ENCODE results near the gene FAM171A2.
"Not testable (repeated sequence)": the region's sequence is repeated elsewhere in the genome, so short reads cannot be mapped to it uniquely, and the experiment has no call there.

Gene FAM171A2

DNA sequence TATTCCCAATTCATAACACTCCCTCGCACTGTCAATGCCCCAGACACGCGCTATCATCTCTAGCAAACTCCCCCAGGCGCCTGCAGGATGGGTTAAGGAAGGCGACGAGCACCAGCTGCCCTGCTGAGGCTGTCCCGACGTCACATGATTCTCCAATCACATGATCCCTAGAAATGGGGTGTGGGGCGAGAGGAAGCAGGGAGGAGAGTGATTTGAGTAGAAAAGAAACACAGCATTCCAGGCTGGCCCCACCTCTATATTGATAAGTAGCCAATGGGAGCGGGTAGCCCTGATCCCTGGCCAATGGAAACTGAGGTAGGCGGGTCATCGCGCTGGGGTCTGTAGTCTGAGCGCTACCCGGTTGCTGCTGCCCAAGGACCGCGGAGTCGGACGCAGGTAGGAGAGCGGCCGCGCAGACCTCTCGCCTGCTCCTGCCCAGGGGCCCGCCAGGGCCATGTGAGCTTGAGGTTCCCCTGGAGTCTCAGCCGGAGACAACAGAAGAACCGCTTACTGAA, 18.7 kb downstream of the FAM171A2 start, which contains the start of gene GRN:
TSS of gene GRN (plus strand) at position 364 of the 515 bp plus-strand sequence. CDS start 3,863 bp downstream, outside the sequence.
- peak; percentile 69 for DNase-seq (ENCODE audit: low read depth)

DNA sequence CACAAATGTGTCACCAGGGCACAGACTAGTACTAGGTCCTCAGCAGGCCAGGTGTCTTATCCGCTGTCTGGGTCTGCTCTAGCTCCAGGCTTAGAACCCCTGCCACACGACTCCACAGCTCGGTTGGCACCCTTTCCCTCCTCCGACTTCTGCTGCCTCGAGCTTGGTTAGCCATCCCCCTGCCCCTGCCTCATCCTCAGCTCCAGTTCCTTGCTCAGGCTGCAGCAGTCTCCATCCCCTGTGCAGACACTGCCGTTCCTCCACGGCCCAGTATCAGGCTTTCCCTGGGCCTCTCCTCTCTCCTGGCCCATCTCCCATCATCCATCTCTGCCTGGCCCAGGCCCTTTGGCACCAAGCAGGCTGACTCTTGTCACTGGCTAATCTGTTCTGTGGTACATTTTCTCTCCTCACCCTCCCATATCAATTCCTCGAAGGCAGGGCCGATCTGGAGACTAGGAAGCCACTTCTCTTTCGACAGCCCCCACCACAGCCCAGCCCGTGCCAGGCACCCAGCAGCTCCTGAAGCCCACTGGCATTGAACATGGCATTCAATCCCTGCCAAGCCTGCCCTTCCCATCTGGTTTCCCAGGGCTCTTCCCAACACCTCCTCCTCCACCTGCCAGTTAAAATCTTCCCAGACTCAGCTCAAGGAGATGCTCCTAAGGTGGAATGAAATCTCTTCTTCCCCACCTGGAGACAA, 20.0 kb downstream of the FAM171A2 start:
- DNase-seq (ENCODE audit: low read depth): no peak

DNA sequence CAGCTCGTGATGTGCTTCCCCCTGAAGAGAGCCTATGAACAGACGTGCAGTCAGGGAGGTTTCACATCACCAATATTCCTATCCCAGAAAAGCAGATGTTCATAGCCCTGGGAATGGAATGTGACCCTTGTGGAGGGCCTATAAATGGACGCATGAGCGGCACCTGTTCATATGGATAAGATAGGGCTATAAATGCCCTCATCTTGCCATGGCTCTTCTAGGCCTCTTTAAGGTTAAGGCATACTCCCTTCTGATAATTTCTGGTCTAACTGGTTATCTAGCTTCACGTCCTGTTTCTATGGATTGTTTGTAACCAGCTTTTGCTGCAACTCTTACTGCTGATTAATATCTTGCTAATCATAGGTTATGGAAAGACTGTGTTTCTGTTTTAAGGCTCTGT, 23.1 kb downstream of the FAM171A2 start:
- not testable (repeated sequence) for DNase-seq (ENCODE audit: low read depth)

DNA sequence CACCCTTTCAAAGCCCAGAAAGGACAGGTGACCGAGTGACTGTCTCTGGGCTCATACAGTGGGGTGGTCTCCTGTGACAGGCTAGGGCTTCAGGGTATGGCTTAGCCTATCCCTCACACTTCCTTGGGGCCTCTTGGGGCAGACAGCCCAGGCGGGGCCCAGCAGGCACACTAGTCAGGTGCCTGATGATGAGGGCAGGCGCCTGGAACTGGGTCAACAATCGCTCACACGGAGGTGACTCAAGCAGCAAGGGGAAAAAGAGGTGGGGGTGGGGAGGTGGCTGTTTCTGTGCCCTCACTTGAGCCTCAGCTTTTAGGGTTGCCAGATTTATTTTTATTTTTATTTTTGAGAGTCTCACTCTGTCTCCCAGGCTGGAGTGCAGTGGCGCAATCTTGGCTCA, 25.0 kb downstream of the FAM171A2 start:
- no peak for DNase-seq (ENCODE audit: low read depth)

DNA sequence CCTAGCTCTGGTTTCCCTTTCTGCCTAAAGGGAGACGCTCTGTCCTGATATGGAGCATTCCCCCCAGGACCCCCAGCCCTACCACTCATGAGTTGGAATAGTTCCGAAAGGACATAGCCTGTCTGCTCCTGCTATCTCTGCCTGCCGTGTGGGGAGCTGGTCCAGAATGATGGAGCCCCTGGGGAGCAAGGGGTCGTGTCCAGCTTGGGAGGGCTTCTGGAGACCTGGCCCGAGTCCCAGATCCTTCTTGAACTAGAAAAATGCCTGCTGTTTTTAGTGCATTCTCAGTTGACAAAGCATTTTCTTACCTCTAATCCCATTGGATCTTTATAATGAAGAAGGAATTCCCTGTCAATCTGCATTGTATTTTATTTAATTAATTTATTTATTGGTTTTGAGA, 27.7 kb downstream of the FAM171A2 start:
- no peak for DNase-seq (ENCODE audit: low read depth)

DNA sequence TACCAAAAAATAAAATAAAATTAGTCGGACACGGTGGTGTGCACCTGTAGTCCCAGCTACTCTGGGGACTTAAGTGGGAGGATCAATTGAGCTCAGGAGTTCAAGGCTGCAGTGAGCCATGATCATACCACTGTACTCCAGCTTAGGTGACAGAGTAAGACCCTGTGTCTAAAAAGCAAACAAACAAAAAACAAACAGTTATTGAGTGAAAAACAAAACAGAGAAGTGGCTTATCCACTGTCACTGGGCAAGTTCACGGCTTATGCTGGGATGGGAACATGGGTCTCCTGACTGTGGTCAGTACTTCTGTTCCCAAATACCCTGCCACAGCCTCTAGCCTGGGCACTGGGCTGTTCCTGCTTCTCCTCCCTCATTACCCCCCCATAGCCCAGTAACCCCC, 28.1 kb downstream of the FAM171A2 start:
- DNase-seq (ENCODE audit: low read depth): no peak

DNA sequence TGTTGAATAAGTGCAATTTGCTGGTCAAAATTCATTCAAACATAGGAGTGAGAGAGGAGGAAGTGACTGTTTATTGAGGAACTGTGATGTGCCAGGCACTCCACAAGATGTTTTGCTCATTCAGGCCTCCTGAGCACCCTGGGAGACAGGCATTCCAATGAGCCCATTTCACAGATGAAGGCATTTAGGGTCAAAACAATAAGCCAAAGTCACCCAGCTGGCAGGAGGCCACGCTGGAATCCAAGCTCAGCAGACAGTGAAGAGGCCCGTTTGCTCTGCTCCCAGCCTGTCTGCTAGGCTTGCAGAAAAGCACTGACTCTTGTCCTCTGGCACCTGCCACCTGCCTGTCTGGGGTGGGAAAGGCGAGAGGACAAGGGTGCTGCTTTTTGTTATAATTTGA, 28.9 kb downstream of the FAM171A2 start:
- DNase-seq (ENCODE audit: low read depth): no peak

DNA sequence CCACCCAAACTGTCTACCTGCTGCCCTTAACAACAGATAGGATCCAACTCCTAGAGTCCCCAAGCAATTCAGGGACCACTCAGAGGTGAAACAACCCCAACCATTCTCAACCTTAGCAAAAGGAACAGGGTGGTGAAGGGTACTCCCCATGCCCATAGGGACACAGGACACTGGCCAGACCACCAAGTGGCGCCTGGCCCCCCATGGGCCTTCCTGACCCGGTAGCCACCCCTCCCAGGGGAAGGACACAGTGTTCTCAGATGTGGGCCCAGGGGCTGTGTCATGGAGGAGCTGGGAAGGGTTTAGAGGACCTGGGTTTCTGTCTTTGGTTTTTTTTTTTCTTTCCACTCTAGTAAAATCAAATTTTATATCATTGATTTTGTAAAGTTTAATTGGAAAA, 29.3 kb downstream of the FAM171A2 start:
- no peak for DNase-seq (ENCODE audit: low read depth)

DNA sequence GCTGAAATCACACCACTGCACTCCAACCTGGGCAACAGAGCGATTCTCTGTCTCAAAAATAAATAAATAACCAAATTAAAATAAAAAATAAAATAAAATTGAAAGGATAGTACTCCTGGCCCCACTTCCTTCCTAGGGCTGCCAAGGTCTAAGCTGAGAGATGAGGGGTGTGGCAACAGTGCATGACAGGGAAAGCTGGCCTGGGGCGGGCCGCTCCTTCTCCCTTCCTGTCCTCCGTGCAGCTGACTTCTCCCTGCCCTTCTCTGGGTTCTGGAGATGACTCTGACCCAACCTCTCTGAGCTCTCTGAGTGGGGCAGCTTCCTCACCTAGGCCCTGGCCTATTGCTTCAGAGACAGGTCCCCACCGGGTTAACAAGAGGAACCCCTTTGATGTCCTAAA, 30.3 kb downstream of the FAM171A2 start:
- no peak for DNase-seq (ENCODE audit: low read depth)

DNA sequence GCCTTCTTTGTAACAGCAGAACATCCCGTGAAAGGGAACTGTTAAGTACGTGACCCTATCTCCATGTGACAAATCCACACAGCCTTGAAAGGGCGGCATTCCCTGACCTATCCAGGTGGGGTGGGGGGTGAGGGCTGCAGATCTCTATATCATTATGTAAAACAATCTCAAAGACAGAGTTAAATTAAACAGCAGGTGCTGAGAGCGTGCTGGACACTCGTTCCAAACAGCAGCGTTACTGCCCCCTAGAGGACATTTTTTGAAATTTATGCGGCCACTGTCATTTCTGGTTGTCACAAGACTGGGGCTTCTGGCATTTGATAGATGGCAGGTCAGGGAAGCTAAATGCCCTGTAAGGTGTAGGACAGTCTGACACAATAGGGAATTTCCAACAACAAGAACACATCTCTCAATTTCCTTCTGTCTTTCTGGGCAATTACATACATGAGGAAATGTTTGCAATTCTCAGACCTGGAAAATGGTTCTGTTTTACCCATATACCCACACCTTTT, 32.3 kb downstream of the FAM171A2 start:
- DNase-seq (ENCODE audit: low read depth): peak; percentile 42

DNA sequence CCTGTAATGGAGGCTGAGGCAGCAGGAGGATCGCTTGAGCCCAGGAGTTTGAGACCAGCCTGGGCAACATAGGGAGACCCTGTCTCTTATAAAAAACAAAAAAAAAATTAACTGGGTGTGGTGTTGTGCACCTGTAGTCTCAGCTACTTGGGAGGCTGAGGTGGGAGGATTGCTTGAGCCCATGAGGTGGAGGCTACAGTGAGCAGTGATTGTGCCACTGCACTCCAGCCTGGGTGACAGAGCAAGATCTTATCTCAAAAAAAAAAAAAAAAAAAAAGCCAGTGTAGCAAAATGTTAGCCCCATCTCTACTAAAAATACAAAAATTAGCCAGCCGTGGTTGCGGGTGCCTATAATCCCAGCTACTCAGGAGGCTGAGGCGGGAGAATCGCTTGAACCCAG, 33.4 kb downstream of the FAM171A2 start:
- not testable (repeated sequence) for DNase-seq (ENCODE audit: low read depth)

DNA sequence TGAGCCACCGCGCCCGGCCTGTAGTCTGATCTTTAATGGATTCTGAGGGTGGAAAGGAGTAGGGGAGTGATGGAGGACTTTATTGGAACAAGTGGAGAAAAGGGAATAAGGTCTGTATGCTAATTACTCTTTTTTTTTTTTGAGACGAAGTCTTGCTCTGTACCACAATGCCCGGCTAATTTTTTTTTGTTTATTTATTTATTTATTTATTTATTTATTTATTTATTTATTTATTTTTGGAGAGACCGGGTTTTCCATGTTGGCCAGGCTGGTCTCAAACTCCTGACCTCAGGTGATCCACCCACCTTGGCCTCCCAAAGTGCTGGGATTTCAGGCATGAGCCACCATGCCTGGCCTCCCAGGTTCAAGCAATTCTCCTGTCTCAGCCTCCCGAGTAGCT, 34.1 kb downstream of the FAM171A2 start:
- DNase-seq (ENCODE audit: low read depth): not testable (repeated sequence)

DNA sequence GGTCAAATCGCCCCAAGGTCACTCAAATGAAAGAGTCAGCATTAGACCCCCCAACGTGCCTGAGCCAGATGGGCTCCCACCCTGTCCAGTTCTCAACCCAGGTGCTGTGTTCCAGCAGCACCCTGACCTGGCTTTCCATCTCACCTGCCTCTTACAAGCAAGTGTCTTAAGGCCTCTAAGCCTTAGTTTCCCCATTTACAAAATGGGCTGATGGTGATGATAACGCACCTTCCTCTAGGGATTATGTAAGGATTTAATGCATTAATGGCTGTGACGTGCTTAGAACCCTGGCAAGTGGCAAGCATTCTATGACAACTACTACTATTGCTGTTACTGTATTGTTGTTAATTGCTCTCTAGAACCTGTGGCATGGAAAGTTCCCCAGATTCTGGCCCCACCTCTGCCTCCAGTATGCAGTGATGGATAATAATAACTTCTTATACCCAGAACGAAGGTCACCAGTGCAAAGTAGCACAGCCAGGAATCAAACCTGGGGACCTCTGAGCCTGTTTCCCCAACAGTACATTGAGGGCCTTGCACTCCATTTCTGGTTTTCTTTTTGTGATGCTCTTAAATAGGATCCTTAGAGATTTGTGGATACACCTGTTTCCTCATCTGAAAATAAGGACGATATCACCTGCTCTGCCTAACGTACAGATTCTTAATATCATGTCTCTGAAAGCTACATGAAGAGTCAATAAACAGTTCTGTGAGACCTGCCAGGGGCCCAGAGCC, 35.8 kb downstream of the FAM171A2 start:
- DNase-seq (ENCODE audit: low read depth): no peak

DNA sequence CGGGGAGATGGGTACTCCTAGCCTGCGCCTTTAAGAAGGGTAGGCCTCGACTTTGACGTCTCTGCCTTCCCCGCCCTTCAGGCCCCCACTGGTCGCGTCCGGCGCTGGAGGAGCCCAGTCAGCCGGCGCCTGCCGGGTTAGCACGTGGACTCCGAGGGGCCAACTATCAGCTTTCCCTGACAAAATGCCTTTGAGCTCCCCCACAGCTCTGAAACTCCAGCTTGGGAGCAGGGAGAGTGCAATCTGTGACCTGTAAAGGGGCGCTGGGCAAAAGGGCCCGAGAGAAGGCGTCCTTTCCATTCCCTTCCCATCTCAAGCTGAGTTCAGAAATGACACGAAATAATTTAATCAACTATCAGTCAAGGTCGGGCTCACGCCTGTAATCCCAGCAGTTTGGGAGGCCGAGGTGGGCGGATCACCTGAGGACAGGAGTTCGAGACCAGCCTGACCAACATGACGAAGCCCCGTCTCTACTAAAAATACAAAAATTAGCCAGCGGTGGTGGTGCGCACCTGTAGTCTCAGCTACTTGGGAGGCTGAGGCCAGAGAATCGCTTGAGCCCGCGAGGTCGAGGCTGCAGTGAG, 36.7 kb downstream of the FAM171A2 start:
- peak; percentile 92 for DNase-seq (ENCODE audit: low read depth)

DNA sequence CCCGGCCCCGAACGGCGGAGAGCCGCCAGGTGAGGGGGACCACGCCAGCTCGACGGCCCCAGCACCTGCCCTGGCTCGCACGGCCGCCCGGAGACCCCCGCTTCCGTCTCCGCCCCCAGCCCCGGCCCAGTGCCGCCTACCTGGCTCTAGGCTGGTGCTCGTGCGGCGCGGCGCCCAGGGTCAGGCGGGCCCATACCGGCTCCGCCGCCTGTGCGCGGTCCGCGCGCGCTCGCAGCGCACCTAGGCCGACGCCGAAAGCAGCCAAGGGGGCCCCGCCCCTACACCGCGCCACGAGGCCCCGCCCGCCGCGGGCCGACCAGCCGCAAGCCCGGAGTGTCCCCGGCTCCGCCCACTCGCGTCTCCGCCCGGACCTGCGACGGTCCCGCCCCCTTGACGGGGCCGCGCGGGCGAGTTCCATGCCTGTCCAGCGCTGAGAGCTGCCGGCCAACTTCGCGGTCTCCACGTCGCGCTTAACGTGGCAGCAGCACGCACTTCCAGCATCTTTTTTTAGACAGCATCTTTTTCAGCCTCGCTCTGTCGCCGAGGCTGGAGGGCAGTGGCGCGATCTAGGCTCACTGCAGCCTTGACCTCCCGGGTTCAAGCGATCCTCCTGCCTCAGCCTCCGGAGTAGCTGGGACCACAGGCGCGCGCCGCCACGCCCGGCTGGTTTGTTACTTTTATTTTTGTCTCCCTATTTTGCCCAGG, 38.9 kb downstream of the FAM171A2 start, which contains the start of gene SLC25A39:
TSS of gene SLC25A39 (minus strand) at position 253 of the 705 bp plus-strand sequence. CDS start 1,261 bp downstream, outside the sequence.
- DNase-seq (ENCODE audit: low read depth): peak; percentile 97

DNA sequence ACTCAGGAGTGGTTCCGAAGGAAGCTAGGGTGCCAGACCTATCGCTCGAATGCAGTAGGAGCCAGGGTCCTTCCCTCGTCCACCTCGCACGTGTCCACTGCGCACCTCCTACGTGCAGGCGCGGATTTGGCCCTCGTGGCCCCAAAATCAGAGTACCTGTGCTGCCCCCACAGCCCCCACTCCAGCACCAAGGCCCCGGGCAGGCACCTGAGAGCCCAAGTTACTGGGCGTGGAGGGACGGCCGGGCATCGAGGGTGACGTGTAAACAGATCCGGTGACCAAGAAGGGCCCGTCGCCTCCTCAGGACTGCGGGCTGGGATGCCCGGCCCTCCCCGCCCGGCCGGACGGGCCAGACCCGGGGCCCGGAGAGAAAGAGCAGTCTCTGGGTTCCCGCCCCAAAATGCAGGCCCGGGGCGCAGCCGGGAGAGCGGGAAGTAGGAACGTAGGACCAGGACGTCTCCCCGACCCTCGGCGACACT, 39.5 kb downstream of the FAM171A2 start:
- DNase-seq (ENCODE audit: low read depth): no peak

DNA sequence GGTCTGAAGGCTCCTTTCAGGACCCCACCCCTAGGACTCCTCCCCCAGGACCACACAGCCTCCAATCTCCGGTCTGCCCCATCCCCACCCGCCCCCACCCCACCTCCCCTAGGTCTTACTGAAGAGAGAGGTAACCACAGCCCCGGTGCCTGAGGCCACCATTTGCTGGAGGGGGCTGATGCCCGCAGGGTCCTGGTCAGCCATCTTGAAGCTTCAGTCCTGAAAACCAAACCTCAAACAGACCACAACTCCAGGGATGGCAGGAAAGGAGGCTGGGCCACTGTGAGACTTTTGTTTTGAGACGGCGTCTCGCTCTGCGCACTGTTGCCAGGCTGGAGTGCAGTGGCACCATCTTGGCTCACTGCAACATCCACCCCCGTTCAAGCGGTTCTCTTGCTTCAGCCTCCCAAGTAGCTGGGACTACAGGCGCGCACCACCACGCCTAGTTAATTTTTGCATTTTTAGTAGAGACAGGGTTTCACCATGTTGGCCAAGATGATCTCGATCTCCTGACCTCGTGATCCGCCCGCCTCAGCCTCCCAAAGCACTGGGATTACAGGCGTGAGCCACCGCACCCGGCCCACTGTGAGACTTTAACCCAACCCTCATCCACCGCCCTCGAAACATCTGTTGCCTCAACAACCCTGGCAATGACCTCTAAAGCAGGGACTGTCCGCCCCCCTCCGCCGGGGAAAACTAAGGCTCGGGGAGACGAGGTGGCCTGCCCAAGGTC, 40.1 kb downstream of the FAM171A2 start:
- no peak for DNase-seq (ENCODE audit: low read depth)

DNA sequence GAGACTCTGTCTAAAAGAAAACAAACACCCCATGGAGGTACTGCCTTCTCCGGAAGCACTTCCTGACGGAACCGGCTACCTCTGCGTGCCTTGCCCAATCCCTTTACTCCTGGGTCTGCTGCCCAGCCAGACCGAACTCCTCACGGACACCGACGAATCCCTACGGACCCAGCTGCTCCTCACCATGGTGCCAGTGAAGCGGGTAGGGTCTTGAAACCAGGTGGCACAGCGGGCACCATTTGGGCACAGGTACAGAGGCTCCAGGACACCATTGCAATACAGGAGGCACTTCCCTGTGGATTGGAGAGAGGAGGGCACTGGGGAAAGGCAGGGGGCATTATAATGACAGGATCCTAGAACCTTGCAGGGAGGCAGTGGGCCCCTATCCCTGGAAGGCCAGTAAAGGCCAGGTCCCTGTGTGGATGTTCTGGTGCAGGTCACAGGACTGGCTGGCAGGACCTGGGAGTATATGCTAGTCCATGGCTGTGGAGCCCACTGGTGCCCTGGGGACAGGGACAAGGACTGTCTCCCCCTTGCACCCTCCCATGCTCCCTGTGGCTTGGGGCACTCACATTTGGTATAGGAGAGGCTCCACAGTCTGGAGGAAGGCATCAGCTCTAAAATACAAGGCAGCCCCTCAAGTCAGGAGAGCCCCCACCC, 41.3 kb downstream of the FAM171A2 start:
- no peak for DNase-seq (ENCODE audit: low read depth)

DNA sequence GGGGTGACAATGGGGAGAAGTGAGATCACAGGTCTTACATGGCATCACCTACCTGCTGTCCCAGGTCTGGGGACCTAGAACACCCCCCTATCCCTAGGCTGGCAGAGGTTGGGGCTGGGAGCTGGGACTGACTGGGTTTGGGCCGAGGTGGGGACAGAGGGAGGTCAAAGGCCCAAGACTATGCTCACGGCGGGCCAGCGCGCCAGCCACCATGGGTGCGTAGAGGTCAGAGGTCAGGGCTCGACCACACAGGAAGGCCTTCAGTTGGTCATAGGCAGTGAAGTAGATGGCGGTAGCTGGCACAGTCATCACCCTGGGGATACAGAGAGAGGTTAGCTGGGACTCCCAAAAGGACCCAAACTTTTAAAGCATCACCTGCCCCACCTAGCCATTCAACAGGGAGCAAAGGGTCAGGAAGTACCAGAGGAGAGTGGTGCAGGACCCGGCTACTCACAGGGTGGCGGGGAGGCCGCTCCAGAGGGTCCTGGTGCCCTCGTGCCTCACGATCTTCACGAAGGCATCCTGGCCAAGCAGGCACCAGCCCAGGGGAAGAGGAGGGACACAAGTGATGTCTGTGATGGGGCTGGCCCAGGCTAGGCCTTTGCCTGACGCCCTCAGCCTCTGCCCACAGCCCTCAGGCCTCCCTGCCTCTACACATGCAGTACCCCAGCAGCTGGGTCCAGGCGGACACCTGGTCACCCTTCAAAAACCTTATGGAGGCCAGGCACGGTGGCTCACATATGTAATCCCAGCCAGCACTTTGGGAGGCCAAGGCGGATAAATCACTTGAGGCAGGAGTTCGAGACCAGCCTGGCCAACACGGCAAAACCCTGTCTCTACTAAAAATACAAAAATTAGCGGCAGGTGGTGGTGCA, 42.2 kb downstream of the FAM171A2 start:
- no peak for DNase-seq (ENCODE audit: low read depth)

DNA sequence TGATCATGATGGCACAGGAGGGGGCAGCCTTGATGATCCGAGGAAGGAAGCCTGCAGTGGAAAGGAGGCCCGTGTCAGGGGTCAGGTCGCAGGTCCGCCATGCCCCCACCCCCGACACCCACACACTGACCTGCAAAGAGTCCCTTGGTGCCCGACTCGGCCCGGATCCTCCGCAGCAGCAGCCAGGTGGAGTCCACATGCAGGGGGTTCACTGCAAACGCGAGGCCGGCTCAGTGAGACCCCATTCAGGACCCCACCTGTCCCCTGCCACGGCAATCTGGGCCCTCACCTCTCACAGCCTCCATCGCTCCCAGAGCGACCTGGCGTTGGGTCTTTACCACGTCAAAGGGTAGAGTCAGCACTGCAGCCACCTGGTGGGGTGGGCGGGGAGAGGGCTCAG, 43.6 kb downstream of the FAM171A2 start:
- DNase-seq (ENCODE audit: low read depth): no peak
